LoVo (cell line): ENCODE results near the gene SHMT2.

Source experiments
- DNase-seq: peaks from one replicate; pipeline ENCODE4 v3.0.0-alpha.2; 2016; ENCODE audit warnings: low spot score

Gene SHMT2

DNA sequence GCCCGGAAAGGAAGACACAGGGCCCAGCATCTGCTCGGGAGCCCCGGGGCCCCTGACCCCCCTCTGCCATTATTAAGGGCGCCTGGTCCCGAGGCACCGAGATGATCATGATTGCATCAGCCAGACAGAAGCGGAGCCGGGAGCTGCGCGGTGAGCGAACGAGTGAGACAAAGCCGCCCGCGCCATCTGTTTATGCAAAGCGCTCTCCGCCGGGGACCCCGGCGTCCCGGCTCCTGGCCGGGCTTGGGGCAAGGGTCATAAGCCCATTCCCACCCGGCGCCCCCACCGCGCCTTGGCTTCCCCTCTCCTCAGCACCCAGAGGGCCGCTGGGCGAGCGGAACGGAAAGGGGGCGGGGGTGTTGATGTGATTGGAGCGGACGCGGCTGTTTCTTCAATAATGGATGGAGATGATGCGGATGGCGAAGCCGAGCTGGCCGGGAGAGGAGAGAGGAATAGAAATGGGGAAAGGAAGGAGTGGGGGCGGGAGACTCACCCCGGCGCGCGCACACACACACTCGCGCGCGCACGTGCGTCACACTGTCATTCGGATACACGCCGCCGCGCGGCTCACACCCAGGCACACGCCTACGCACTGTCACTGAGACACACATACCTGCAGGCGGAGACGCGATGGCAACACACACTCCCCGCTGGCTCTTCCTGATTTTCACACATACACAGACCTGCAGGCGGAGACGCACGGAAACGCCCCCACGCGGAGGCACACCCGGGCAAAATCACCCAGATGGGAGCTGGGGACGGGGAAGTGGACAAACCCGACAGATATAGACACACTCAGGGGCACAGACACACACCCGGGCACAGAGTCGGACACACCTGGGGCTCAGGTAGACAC lies 10.8 kb downstream of the SHMT2 start:
- DNase-seq = peak; percentile 54

DNA sequence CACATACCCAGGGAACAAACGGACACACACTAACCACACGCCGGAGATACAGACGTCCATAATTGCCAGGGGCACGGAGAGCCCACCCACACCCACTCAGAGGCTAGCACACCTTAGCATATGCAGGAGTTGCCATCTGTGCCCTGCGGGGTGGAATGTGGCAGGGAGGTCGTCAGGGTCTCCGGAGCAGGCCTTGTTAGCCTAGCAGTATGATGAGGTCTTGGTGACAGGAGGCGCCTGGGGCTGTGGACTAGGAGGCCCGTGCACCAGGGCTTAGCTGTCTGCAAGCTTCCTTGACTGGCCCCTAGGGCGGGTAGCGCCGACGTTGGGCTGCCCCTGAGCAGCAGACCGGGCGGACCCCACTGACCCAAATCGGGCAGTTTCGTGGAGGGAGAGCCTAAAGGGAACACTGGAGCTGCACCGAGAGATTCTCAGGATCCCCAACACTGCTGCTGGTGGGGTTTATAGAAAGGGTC lies 11.5 kb downstream of the SHMT2 start:
- DNase-seq = no peak

DNA sequence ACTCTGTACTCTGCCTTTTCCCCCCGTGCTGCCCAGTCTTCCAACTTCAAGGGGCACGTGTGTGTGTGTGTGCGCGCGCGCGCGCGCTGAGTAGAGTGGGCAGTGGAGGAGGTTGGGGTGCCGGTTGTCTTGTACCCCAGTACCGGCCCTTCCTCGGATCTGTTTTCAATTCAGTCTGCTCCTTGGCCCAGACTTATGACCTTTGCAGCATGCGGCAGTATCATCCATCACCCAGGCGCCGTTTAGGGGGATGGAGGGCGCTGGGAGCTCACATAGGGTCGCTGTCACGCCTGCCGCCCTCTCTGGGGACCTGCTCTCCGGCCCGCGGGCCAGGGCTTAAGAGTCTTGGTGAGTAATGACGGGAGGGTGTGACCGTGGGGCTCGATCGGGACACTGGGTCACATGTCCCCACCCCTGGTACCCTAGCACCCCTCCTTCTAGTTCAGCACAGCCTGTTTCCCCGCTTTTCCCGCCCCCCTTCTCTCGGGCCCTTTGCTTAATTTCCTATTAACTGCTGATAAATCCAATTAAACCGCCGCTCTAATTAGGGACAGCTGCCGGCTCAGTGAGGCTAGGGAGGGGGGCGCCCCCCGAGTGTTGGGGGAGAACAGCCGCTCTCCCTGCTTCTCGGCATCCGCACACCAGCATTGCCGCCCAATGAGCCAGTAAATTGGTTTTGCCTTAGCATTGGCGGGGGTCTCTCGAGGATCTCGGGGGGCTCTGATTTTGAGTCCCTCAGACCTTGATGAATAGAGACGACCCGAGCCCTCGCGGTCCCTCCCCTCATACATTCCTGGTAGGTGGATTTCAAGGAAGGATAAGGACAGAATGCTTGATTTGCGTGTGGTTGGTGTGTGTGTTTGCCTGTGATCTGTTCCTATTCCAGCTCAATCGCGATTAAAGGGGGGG lies 12.1 kb downstream of the SHMT2 start:
- DNase-seq = no peak

DNA sequence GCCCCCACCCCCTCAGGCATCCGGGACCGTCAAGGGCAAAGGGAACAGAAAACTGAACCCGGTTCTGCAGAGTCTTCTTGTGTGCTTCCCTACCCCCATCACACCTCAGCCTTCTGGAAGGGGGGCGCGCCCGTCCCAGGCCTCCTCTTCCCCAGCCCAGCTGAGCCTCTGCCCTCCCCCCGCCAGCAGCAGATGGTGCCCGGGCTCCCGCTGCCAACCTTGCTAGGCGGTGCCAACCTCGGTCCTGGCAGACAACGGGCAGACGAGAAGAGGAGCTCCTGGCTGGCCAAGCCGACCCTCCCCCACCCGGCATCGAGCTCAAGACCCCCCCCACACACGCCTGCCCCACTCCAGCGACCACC lies 12.8 kb downstream of the SHMT2 start:
- DNase-seq = no peak

DNA sequence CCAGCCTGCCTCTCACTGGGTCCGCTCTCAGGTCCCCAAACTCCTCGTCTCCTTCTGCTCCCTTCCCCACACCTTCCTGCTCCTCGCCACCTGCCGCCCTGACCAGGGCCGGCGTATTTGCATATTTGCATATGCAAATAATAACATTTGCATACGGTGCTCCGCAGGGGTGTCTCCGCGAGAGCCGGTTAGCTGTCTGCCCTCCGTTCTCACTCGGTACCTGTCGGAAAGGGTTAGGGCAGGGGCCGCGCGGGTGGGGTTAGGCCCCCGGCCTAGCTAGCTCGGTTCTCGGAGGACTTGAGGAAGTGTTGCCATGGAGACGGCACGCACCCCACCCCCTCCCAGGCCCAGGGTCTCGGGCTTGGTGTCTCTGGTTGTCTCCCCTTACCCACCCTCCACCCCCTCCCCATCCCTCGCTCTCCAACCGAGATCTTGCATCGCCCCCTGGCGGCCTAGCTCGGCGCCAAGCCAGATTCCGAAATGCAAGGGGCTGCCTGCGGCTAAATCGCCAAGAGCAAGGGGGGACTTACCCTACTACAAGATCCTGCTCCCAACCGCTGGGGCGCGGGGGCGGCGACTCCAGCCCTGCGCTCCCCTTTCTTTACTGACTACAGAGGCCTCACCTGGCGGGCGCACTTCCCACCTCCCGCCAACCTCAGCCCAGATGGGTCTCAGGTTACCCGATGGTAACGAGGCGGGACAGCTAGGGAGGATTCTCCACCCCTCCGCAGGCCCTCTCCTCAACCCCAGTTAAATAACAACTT lies 13.4 kb downstream of the SHMT2 start:
- peak; percentile 53 for DNase-seq

DNA sequence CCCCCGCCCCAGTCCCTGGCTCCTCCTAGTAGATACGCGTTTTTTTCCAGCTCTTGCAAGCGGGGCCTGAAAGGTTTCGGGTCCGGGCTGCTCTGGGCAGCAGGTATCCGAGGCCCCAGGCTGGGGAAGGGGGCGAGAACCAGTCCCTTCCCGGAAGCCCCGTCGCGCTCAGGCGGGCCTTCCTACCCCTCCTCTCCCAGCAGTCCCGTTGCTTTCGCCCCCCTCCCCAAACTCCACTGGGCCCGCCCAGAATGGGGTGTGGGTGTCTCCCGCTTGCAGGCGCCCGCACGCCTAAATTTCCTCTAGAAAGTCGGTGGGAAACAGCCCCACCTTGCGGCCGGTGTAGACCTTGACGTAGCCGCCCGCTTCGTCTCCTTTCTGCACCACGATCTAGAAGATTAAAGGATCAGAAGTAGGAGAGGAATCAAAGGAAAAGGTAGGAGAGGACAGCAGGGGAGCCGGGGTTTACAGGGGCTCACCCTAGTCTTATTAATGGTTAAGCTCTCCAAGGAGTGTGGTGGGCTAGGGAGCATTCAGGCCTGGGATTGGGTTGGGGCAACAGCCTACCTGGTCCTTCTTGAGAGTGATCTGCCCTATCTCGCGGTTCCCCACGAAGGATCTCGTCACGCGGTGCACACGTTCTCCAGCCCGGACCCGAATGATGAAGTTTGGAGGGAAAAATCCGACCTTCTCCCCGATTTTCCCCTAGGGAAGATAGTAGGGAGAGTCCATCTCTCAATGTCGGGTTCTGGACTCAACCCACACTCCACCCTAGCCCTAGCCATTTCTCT lies 14.2 kb downstream of the SHMT2 start:
- peak; percentile 84 for DNase-seq

DNA sequence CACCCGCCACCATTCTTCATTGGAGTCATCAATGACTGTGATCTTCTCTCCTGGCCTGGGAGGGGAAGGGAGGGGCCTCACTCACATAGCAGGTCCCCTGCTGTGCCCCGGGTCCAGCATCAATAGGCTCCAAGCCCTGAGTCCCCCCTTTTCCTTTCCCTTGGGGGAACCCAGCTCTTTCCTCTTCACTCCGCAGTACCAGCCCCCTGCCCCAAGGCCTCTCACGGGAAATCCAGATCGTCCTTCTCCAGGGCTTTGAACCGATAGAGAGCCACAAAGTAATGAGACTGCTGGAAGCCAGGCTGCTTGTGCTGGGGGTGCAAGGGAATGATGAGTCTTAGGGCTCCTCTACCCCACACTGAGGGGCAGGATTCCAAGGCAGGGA lies 14.8 kb downstream of the SHMT2 start:
- DNase-seq = no peak

DNA sequence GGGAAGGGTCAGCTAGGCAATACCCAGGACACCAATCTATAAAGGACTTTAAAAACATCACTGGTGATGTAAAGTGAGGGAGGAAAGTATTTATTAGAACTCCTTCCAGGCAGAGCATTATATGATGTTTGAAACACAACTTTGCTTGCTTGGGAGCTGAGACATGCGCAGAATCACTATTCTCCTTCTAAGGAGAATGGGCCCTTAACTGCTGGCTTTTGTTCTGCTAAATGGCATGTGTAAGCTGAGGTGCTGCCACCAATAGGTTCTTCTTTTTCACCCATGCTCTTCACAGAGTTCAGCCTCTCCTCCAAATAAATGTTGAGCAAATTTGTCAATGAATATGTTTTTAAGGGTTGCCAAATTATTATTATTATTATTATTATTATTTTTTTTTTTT lies 17.5 kb downstream of the SHMT2 start:
- no peak for DNase-seq

DNA sequence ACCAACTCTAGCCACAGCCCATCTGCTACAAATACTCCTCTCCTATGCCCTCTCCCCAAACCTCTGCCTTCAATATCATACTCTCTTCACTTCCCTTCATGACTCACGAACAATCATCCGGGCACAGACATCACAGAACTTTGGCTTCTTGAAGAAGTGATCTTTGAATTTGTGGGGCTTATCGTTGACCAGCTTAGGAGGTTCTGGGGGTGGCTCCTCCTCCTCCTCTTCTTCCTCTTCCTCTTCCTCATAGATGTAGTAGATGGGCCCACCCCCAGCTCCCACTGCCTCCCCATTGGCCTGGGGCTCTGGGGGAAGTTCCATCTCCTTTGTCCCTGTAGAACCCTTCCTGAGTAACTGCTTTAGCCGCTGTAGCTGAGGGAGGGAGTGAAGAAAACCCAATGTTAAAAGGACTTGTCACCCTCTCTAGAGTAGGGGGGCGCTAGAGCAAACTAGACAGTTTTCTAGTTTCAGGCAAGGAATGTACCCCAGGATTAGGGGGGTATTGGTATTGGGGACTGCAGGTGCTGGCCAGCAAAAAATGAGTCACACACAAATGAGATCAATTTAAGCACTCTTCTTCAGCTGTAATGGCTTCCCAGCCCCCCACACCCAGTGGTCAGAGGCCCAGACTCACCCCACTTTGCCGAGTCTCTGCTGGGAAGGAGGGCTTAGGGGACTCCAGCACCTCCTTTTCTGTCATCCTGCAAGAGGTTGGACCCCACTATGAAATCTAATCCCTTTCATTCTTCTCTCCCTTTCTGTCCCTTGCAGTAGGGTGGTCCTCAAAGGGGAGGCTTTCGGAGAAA lies 19.6 kb downstream of the SHMT2 start:
- no peak for DNase-seq

DNA sequence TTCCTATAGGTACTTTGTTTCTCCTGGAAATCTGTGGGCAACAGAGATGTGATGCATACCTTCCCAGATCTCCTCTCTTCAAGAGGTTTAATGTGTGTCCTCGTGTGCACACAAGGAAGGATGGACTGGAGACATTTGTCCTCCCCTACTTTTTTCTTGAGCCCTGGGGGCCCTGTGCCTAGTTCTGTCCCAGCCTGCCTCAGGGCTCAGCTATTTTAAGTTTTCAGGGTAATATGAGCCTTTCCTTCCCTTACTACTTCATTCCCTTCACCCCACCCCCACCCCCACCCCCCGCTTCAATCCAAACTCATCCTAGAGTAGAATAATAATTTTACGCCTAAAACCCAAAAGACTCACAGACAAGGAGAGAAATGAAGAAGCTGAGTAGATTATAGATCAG lies 21.0 kb downstream of the SHMT2 start:
- no peak for DNase-seq

DNA sequence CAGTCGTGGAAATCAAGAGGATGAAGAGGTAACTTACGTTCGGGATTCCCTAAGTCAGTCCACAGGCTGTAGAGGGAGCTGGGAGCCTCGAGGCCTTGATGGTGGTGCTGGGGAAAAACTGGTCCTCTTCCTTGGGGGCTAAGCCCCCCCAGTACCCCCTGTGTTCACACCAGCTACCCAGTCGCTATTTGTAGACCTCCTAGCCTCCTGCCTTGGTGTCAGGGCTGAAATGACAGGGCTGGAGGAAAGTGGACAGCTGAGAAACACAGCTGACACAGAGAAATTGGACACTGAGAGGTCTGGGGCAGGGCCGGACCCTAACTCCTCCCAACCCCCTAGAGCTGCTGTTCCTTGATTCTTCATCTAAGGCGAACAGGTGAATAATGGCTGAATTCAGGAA lies 21.4 kb downstream of the SHMT2 start, which contains the start of gene STAC3:
Gene STAC3 (minus strand): TSS at position 232 of the 400 bp plus-strand sequence. CDS start 1,551 bp downstream, outside the sequence.
- no peak for DNase-seq

DNA sequence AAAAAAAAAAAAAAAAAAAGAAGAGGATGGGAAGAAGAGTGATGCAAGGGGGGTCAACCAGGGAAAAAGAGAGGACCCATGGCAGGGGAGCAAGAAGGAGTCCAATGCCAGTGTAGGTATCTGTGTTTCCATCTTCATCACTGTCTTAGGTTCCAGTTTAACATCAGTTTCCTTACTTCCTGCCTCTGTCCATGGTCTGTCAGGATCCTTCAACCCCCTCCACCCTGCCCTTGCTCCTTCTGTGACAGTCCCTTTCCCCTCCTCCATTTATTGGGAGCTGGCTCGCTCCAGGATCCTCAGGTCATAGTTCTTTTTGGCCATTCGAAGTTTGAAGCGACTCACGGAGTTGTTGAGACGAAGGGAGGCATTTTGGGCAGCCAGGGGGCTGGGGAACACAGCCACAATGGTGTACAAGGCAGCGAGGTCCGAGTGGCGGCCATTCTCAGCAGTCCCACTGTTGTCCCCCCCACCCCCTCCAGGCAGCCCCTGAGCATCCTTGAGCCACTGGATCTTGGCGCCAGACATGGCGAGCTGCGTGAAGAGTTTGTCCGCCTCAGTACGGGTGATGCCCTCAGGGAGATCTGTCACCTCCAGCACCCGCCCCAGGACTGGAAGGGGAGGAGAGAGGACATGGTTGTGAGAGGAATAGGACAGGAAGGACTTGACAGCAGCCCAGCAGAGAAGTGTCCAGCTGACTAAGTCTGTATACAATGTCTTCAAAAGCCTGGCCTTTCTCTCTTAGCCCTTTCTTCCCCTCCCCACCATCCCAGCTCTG lies 25.2 kb downstream of the SHMT2 start:
- DNase-seq = no peak

DNA sequence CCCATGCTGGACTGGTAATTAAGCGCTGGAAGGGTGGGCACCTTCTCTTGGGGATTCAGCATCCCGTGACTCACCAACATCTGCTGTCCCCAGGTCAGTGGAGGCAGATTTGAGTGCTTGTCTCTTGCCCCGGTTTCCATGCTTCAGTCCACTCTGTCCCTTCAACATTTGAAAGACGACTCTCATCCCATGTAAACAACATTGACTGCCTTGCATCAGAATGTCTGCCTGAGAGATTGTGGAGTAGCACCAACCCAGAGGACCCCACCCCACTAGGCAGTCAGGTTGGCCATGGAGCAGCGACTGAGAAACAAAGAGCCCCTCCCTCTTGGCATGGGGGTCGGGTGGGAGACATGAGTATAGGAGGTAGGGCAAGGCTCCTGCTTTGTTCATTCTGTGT lies 26.4 kb downstream of the SHMT2 start:
- DNase-seq = no peak

DNA sequence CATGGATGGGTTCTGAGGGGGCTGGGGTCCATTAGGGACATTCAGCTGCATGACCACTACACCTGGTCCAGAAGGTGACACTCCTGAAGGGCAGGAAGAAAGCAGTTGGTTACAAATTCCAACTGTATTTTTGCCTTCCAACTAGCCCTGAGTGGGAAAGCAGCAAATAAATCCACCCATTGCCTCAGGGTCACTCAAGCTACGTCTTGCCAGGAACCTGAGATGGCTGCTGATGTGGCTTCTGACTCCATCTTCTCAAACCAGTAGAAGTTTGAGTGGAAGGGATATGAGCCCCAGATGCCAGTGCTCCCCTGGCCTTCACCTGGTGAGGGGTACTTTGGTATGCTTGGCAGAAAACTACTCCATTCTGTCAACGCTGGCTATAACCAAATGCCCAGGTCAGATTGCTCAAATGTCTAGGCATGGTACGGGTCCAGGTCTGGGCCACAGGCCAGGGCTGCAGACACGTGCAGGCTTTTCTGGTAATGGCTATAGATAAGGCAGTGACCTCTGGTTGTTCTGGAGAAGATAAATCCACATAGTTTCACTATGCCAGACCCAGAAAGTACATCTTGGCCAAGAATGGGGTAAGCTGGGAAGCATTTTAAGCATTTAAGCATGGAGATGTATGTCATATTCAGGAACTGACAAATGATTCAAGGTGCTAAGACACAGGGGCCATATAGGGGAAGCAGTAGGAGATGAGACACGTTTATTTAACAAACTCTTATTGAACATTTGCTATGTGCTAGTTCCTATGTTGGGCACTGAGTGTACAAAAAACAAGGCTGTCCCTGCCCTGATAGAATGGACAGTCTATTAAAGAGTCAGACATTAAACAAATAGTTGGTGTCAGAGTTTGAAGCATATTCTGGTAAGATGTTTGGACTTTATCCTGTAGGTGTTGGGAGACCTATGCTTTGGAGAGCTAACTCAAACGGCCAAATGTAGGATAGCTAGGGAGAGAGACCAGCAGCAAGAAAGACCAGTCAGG lies 29.8 kb downstream of the SHMT2 start:
- DNase-seq = no peak

DNA sequence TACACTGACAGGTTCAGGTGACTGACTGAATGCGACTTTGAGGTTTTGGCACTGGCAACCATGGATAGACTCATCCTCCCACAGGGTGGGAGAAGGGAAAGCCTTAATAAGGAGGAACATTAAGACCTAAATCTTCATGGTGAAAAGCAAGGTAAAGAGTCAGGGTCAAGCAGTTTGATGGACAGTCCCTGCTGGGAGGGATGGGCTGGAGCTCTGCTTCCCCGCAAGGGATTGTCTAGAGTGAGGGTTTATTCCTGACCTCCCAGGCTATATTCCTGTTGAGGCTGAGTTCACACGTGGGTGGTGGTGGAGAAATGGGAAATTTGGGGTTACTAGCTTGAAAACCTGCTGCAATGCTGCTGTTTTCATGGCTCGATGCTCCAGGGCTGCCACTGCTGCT lies 30.9 kb downstream of the SHMT2 start:
- DNase-seq = no peak

DNA sequence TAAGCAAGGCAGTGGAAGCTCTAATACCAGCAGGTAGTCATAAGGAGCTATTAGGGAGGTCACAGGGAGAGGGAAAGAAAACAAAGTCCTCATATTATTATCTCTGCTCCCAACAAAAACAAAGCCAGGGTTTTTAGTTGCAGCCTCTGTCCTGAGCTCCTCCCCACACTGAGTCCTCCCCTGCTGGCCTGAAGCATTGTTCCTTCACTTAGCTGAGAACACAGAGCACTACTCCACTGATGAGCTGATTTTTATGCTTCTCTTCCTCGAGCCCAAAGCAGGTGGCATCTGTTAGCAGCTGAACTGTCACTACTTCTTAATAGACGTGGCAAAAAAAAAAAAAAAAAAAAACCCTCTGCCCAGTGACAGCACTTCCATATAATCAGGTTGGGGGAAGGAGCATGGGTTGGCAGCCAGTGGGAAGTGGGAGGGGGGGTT lies 31.9 kb downstream of the SHMT2 start:
- no peak for DNase-seq

DNA sequence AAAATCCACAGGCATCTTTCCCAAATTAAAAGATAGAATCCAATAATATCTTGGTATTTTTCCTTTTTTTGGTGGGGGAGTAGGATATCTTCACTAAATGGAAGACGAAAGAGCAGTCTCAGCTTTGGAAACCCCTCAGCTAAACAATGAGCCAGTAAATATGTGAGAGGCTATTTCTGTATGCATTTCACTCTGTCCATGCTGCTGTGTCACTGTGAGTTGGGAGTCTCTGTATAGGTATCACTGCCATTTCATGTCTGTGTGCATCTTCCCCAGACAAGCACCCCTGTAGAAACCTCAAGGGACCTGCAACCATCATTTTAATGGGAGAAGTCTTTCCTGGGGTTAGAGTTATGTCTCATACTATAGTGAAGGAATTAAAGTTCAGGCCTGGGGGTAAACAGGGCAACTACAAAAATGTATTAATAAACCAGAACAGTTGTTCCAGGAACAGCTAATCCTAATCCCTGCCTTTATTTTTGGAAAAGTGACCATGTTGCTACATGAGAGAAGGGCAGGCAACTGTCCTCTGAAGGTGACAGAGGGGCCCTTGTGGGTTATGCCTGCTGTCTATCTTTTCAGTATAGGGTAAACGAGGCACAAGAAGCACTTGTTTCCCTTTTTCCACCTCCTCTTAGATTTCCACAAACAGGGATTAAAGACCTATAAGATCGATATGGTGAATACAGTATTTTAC lies 32.8 kb downstream of the SHMT2 start:
- DNase-seq = no peak

DNA sequence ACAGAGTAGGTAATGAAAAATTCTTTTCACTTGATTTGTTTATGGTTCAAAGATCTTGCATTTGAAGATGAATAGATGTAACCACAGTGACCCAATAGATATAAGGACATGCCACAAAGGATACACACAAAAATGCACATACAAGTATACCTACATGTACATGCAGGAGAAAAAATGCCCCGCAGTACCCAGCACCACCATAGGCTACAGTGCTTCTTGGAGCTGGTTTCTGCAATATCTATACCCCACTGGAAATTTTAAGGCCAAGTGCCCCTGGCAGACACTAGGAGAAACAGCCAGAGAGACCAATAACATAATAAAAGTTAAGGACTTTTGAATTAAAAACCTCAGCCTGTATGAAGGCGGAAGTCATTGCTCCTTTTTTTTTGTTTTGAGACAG lies 33.6 kb downstream of the SHMT2 start:
- DNase-seq = no peak
